Mesenchymal stem cell (in vitro differentiated cells and primary cell): ENCODE data around the gene MT2A.

ENCODE experiments used
- DNase-seq: peaks from one replicate; pipeline ENCODE4 v3.0.0-alpha.2; 2013
- H2AFZ ChIP-seq: one replicate; pipeline ENCODE4 v1.6.1; 2013; ENCODE audit warnings: low read depth, mild to moderate bottlenecking, control low read depth, inconsistent platforms, low read length, moderate library complexity
- H2AK5ac ChIP-seq: 2 replicates; pipeline ENCODE4 v1.6.1; 2013; ENCODE audit warnings: low read length, moderate library complexity, mild to moderate bottlenecking, inconsistent platforms; ENCODE audit not compliant: severe bottlenecking
- H2BK120ac ChIP-seq: one replicate; pipeline ENCODE4 v1.6.1; 2013; ENCODE audit warnings: low read depth, mild to moderate bottlenecking, inconsistent platforms, low read length, moderate library complexity
- H2BK12ac ChIP-seq, 2 experiments: one replicate each; pipeline ENCODE4 v1.6.1; 2013; ENCODE audit warnings: inconsistent platforms in 2 of 2, low read length in 2 of 2, mild to moderate bottlenecking in 2 of 2, moderate library complexity in 2 of 2, control low read depth in 1 of 2
- H2BK15ac ChIP-seq: one replicate; pipeline ENCODE4 v1.6.1; 2013; ENCODE audit warnings: mild to moderate bottlenecking, low read depth, inconsistent platforms; ENCODE audit not compliant: poor library complexity, severe bottlenecking
- H2BK5ac ChIP-seq: 2 replicates; pipeline ENCODE4 v1.6.1; 2013; ENCODE audit warnings: low read depth, mild to moderate bottlenecking, low read length, control low read depth, inconsistent platforms; ENCODE audit not compliant: poor library complexity, severe bottlenecking
- H3K14ac ChIP-seq, 2 experiments: one replicate each; pipeline ENCODE4 v1.6.1; 2013; ENCODE audit warnings: inconsistent platforms in 2 of 2, low read length in 2 of 2, control low read depth in 1 of 2, mild to moderate bottlenecking in 1 of 2, moderate library complexity in 1 of 2
- H3K18ac ChIP-seq, 2 experiments: one replicate each; pipeline ENCODE4 v1.6.1; 2013; ENCODE audit warnings: inconsistent platforms in 2 of 2, low read length in 2 of 2, control low read depth in 1 of 2, low read depth in 1 of 2, mild to moderate bottlenecking in 1 of 2
- H3K23ac ChIP-seq, 2 experiments: one replicate each; pipeline ENCODE4 v1.6.1; 2013; ENCODE audit warnings: inconsistent platforms in 2 of 2, low read length in 2 of 2, mild to moderate bottlenecking in 2 of 2, moderate library complexity in 2 of 2, control low read depth in 1 of 2
- H3K27ac ChIP-seq: 2 replicates; pipeline ENCODE4 v1.5.1; 2013; ENCODE audit warnings: mild to moderate bottlenecking, moderate library complexity, low read length, control low read depth, inconsistent platforms; ENCODE audit not compliant: poor library complexity, severe bottlenecking
- H3K27me3 ChIP-seq, 2 experiments: 2 replicates each; pipeline versions ENCODE4 v1.6.1 to v1.7.0; 2013; ENCODE audit warnings: low read length in 2 of 2, mild to moderate bottlenecking in 2 of 2, moderate library complexity in 2 of 2, control low read depth in 1 of 2, inconsistent platforms in 1 of 2; ENCODE audit not compliant: control insufficient read depth in 1 of 2, insufficient read depth in 1 of 2
- H3K36me3 ChIP-seq, 2 experiments: 2 replicates each; pipeline versions ENCODE4 v1.6.1 to v1.7.0; 2013; ENCODE audit warnings: low read length in 2 of 2, control low read depth in 1 of 2, inconsistent platforms in 1 of 2, low read depth in 1 of 2, mild to moderate bottlenecking in 1 of 2; ENCODE audit not compliant: insufficient read depth in 2 of 2, control insufficient read depth in 1 of 2
- H3K4ac ChIP-seq, 2 experiments: one replicate each; pipeline ENCODE4 v1.6.1; 2013; ENCODE audit warnings: inconsistent platforms in 2 of 2, low read length in 2 of 2, mild to moderate bottlenecking in 2 of 2, moderate library complexity in 2 of 2, control low read depth in 1 of 2, low read depth in 1 of 2
- H3K4me1 ChIP-seq: 2 replicates; pipeline ENCODE4 v1.6.1; 2013; ENCODE audit warnings: low read depth, low read length, control low read depth; ENCODE audit not compliant: control insufficient read depth, insufficient read depth
- H3K4me2 ChIP-seq: 2 replicates; pipeline ENCODE4 v1.6.1; 2013; ENCODE audit warnings: low read length, mild to moderate bottlenecking, inconsistent platforms; ENCODE audit not compliant: poor library complexity, severe bottlenecking
- H3K4me3 ChIP-seq, 2 experiments: 2 replicates each; pipeline versions ENCODE4 v1.5.1 to v1.7.0; 2013; ENCODE audit warnings: low read length in 2 of 2, mild to moderate bottlenecking in 2 of 2, control low read depth in 1 of 2, low read depth in 1 of 2; ENCODE audit not compliant: insufficient read depth in 1 of 2
- H3K79me1 ChIP-seq: replicated peaks from 2 replicates; pipeline ENCODE4 v1.6.1; 2013; ENCODE audit warnings: mild to moderate bottlenecking, control low read depth, low read length, inconsistent platforms; ENCODE audit not compliant: poor library complexity, severe bottlenecking
- H3K9ac ChIP-seq: 2 replicates; pipeline ENCODE4 v1.7.0; 2013; ENCODE audit warnings: mild to moderate bottlenecking, low read length, moderate library complexity
- H3K9me3 ChIP-seq: 2 replicates; pipeline ENCODE4 v1.7.0; 2013; ENCODE audit warnings: mild to moderate bottlenecking, low read length; ENCODE audit not compliant: control insufficient read depth
- H4K8ac ChIP-seq: one replicate; pipeline ENCODE4 v1.6.1; 2013; ENCODE audit warnings: inconsistent platforms, mild to moderate bottlenecking, low read length, moderate library complexity
- H4K91ac ChIP-seq: one replicate; pipeline ENCODE4 v1.6.1; 2013; ENCODE audit warnings: mild to moderate bottlenecking, low read length, inconsistent platforms
- WGBS: methylation state at CpG from one replicate; pipeline ENCODE4 v1.1.7; 2013; ENCODE audit warnings: mixed read lengths; 5-methylcytosine and 5-hydroxymethylcytosine counted together

MT2A gene

DNA sequence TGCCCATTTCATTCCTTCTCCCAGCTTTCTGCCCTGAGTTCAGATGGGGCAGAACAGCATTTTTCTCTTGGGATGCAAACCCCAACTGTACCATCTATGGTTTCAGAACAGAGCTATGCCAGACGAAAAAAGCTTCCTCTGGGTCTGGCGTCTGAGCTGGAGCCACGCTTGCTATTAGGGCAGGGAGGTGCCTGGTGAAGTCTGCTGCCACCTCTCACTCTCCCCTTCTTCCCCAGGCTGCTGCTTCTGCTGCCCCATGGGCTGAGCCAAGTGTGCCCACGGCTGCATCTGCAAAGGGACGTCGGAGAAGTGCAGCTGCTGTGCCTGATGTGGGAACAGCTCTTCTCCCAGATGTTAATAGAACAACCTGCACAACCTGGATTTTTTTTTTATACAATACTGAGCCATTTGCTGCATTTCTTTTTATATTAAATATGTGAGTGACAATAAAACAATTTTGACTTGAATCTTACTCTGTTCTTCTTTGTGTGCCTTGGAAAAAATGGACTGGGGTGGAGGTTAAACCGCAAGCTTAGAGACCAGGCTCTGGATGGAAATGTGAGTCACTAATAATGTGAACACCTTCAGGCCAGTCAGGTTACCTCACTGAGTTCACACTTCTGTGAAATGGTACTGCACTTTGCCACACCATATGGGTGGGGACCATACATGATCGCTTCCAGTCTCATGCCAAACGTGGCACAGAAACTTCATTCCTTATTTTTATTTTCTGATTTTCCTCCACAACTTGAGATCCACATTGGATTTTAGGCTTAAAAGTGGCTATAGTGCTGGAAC lies 28.4 kb downstream of the MT2A start:
- no peak overlapping the region for H3K27ac ChIP-seq
- no peak overlapping the region for H4K8ac ChIP-seq
- H3K18ac ChIP-seq = no peak overlapping the region
- H3K4me3 ChIP-seq = no peak overlapping the region
- no peak overlapping the region for H2BK15ac ChIP-seq
- H3K23ac ChIP-seq = no peak overlapping the region
- 17% methylated on average over 9 of the region's 9 CpGs for WGBS
- peaks cover 24% of the 10 kb centered on the region for H3K4me1 ChIP-seq
- no peak for DNase-seq
- no peaks in the 10 kb centered on the region for H3K79me1 ChIP-seq
- no peak overlapping the region for H3K4ac ChIP-seq
- no peak overlapping the region for H3K14ac ChIP-seq
- no peak overlapping the region for H4K91ac ChIP-seq
- no peak overlapping the region for H2BK5ac ChIP-seq
- H2BK12ac ChIP-seq = no peak overlapping the region
- no peak overlapping the region for H3K4me2 ChIP-seq
- no peak overlapping the region for H2AFZ ChIP-seq
- no peaks in the 10 kb centered on the region for H3K9me3 ChIP-seq
- no peak overlapping the region for H3K9ac ChIP-seq
- H3K27me3 ChIP-seq = peaks cover 16 to 89% of the 10 kb centered on the region in 2 experiments
- H3K36me3 ChIP-seq = no peaks in the 10 kb centered on the region
- no peak overlapping the region for H2AK5ac ChIP-seq
- H2BK120ac ChIP-seq = no peak overlapping the region

DNA sequence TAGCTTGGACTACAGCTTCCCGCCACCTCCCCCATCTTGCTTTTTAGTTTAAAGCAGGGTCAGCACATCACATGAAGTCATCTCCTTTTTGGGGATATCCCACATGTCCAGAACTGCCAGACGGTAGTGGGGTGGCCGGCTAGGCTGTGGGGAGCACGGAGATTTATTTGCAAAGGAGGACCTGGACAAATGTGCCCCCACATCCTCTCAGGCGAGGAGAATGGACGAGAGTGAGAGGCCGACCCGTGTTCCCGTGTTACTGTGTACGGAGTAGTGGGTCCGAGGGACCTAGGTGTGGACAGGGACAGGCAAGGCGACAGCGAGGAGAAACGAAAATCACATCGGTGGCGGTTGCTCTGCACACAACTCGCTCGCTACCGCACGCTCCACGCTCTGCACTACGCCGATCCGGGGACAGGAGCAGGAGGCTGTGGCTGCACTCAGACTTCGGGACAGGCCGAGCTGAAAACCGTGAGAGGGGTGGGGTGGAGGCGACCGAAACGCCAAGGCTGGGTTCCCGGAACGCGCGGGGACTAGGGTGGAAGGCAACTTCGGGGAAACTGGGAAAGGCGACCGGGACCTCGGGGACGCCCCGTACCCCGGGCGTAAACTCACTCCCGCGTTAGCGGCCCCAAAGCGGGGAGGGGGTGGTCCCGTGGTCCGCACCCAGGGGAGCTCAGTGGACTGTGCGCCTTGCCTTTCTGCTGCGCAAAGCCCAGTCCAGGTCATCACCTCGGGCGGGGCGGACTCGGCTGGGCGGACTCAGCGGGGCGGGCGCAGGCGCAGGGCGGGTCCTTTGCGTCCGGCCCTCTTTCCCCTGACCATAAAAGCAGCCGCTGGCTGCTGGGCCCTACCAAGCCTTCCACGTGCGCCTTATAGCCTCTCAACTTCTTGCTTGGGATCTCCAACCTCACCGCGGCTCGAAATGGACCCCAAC lies 29.7 kb downstream of the MT2A start, which contains the start of gene MT1A:
TSS of gene MT1A (plus strand) at position 853 of the 937 bp plus-strand sequence. CDS start at position 926, 73 bp downstream.
- Histone ChIP-seq H2BK120ac (no peak within 1 kb of the TSS), H3K4me2 (peak within 1 kb of the TSS; percentile 88), H2BK5ac (no peak within 1 kb of the TSS), H3K9me3 (no peaks in the 10 kb centered on the region), H2AFZ (peak within 1 kb of the TSS; percentile 34), H2BK15ac (no peak within 1 kb of the TSS), H4K8ac (no peak within 1 kb of the TSS), H3K4ac (peak within 1 kb of the TSS in 1 of 2 experiments; percentile 20), H3K27me3 (peaks cover 16 to 94% of the 10 kb centered on the region in 2 experiments), H3K14ac (peak within 1 kb of the TSS in 1 of 2 experiments; percentile 76), H3K4me3 (peak within 1 kb of the TSS; percentile 43 to 72), H3K27ac (no peak within 1 kb of the TSS), H3K36me3 (no peaks in the 10 kb centered on the region), H2AK5ac (no peak within 1 kb of the TSS), H2BK12ac (peak within 1 kb of the TSS in 1 of 2 experiments; percentile 55), H3K23ac (peak within 1 kb of the TSS in 1 of 2 experiments; percentile 23), H3K9ac (peak within 1 kb of the TSS; percentile 77), H3K18ac (no peak within 1 kb of the TSS), H4K91ac (no peak within 1 kb of the TSS), H3K79me1 (no peaks in the 10 kb centered on the region), H3K4me1 (peaks cover 19% of the 10 kb centered on the region)
- 2% methylated on average over 67 of the region's 68 CpGs for WGBS
- peak; percentile 36 for DNase-seq

DNA sequence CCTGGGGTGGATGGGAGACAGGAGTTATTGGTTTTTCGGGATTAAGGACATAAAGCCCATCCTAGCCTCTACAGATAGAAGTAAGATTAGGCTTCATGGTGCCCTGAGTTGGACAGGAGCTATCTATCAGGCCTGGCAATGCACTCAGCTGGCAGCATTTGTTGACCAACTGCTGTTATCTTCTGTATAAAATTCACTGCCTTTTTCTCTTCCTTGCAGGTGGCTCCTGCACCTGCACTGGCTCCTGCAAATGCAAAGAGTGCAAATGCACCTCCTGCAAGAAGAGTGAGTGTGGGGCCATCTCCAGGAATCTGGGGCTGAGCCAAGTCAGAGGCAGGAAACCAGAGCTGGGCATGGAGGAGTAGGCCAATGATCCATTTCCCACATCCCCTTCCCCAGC lies 30.7 kb downstream of the MT2A start:
- peaks cover 17 to 94% of the 10 kb centered on the region in 2 experiments for H3K27me3 ChIP-seq
- H2BK5ac ChIP-seq = no peak overlapping the region
- H3K9me3 ChIP-seq = no peaks in the 10 kb centered on the region
- H3K79me1 ChIP-seq = no peaks in the 10 kb centered on the region
- H4K91ac ChIP-seq = no peak overlapping the region
- H3K4ac ChIP-seq = no peak overlapping the region
- no peak overlapping the region for H3K4me3 ChIP-seq
- no peak overlapping the region for H2BK12ac ChIP-seq
- no peak overlapping the region for H3K23ac ChIP-seq
- no peak overlapping the region for H2BK120ac ChIP-seq
- no peak overlapping the region for H2BK15ac ChIP-seq
- H3K4me1 ChIP-seq = peaks cover 26% of the 10 kb centered on the region
- H3K4me2 ChIP-seq = no peak overlapping the region
- no peak overlapping the region for H2AFZ ChIP-seq
- DNase-seq = no peak
- H4K8ac ChIP-seq = no peak overlapping the region
- no peak overlapping the region for H2AK5ac ChIP-seq
- WGBS = 60% methylated on average over 1 of the region's 1 CpG
- no peak overlapping the region for H3K14ac ChIP-seq
- no peak overlapping the region for H3K18ac ChIP-seq
- H3K36me3 ChIP-seq = no peaks in the 10 kb centered on the region
- H3K9ac ChIP-seq = no peak overlapping the region
- no peak overlapping the region for H3K27ac ChIP-seq

DNA sequence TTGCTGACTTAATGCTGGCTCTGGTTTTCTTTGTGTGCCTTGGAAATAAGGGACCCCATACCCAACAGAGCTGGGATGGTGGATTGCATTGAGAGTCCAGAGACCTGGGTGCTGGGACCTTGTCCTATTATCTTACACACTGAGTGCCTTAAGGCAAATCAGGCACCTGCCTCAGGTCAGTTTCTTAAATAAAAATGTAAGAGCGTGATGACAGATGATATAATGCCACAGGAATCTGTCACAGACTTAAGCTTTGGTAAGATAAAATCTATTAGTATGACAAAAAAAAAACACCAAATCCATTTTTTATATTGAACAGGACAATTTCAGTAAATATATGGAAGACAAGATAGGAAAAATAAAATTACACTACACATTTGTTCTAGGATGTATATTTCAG lies 31.7 kb downstream of the MT2A start:
- Histone ChIP-seq H3K27me3 (peaks cover 23 to 94% of the 10 kb centered on the region in 2 experiments), H3K4ac (no peak overlapping the region), H2BK120ac (no peak overlapping the region), H3K23ac (no peak overlapping the region), H2BK12ac (no peak overlapping the region), H3K27ac (no peak overlapping the region), H3K9me3 (no peaks in the 10 kb centered on the region), H3K14ac (no peak overlapping the region), H4K8ac (no peak overlapping the region), H2BK15ac (no peak overlapping the region), H2AK5ac (no peak overlapping the region), H3K4me1 (peaks cover 23% of the 10 kb centered on the region), H4K91ac (no peak overlapping the region), H3K18ac (no peak overlapping the region), H3K36me3 (no peaks in the 10 kb centered on the region), H2AFZ (no peak overlapping the region), H3K4me3 (no peak overlapping the region), H3K9ac (no peak overlapping the region), H3K79me1 (no peaks in the 10 kb centered on the region), H2BK5ac (no peak overlapping the region), H3K4me2 (no peak overlapping the region)
- DNase-seq = no peak
- WGBS = no CpG with 5 or more reads among the region's 1 CpG
